ENCODE measurements around the gene ITPKA.
"Not testable (repeated sequence)": the region's sequence is repeated elsewhere in the genome, so short reads cannot be mapped to it uniquely, and the experiment has no call there.

Gene ITPKA

GRCh38 chr15:41466711-41467110, 27.0 kb upstream of the ITPKA start:
- WGBS (ENCODE audit: extremely low coverage, insufficient coverage, low lambda C conversion rate): no CpG with 5 or more reads among the region's 3 CpGs
- no peak for DNase-seq
- H4K8ac ChIP-seq (ENCODE audit: low read depth, low read length): no peak overlapping the region
- H3K23ac ChIP-seq (ENCODE audit: low read length): no peak overlapping the region
- peaks cover 6% of the 10 kb centered on the region for H3K36me3 ChIP-seq (ENCODE audit: control insufficient read depth, insufficient read depth, low read length)
- no peak overlapping the region for H2BK15ac ChIP-seq (replicated peaks; ENCODE audit: low read depth)
- no peak overlapping the region for H3K4me2 ChIP-seq (ENCODE audit: low read length)
- no peak overlapping the region for H3K4ac ChIP-seq (ENCODE audit: low read depth, low read length)
- no peak overlapping the region for H3K9ac ChIP-seq (ENCODE audit: low read length)
- no peaks in the 10 kb centered on the region for H3K4me1 ChIP-seq (ENCODE audit: control insufficient read depth, low read depth, low read length)
- no peak overlapping the region for H3K4me3 ChIP-seq (ENCODE audit: low read length)
- H3K27ac ChIP-seq (ENCODE audit: low read depth, low read length): no peak overlapping the region
- no peaks in the 10 kb centered on the region for H3K79me1 ChIP-seq (ENCODE audit: low read length)
- no peaks in the 10 kb centered on the region for H3K27me3 ChIP-seq (ENCODE audit: insufficient read depth, low read length, poor library complexity)
- no peak overlapping the region for H3K56ac ChIP-seq (ENCODE audit: low read length)
- no peak overlapping the region for H4K5ac ChIP-seq (ENCODE audit: low read length)
- no peak overlapping the region for H3K18ac ChIP-seq (ENCODE audit: low read length)
- no peak overlapping the region for H2AK5ac ChIP-seq (ENCODE audit: low read length)
- H2BK5ac ChIP-seq (ENCODE audit: low read length): no peak overlapping the region
- no peak overlapping the region for H2BK120ac ChIP-seq (ENCODE audit: low read depth, low read length)
- no peaks in the 10 kb centered on the region for H3K79me2 ChIP-seq (ENCODE audit: control insufficient read depth, insufficient read depth, low read length)

- H3K79me1 ChIP-seq (ENCODE audit: low read length); H3K4ac ChIP-seq (ENCODE audit: low read depth, low read length); H3K18ac ChIP-seq (ENCODE audit: low read length); H3K4me2 ChIP-seq (ENCODE audit: low read length); H3K4me1 ChIP-seq (ENCODE audit: control insufficient read depth, low read depth, low read length); H3K27ac ChIP-seq (ENCODE audit: low read depth, low read length); H4K5ac ChIP-seq (ENCODE audit: low read length); H2BK5ac ChIP-seq (ENCODE audit: low read length); H3K4me3 ChIP-seq (ENCODE audit: low read length); H3K27me3 ChIP-seq (ENCODE audit: insufficient read depth, low read length, poor library complexity); H3K79me2 ChIP-seq (ENCODE audit: control insufficient read depth, insufficient read depth, low read length); H3K9ac ChIP-seq (ENCODE audit: low read length); DNase-seq; H2BK120ac ChIP-seq (ENCODE audit: low read depth, low read length); H3K36me3 ChIP-seq (ENCODE audit: control insufficient read depth, insufficient read depth, low read length); H3K56ac ChIP-seq (ENCODE audit: low read length); H2AK5ac ChIP-seq (ENCODE audit: low read length); H3K23ac ChIP-seq (ENCODE audit: low read length); H2BK15ac ChIP-seq (replicated peaks; ENCODE audit: low read depth); H4K8ac ChIP-seq (ENCODE audit: low read depth, low read length): not testable (repeated sequence)
- no CpG with 5 or more reads among the region's 6 CpGs for WGBS (ENCODE audit: extremely low coverage, insufficient coverage, low lambda C conversion rate)
Observed at GRCh38 chr15:41469644-41470043, 24.0 kb upstream of the ITPKA start.

- Histone ChIP-seq H3K23ac (ENCODE audit: low read length) (no peak overlapping the region), H3K27ac (ENCODE audit: low read depth, low read length) (no peak overlapping the region), H3K4me2 (ENCODE audit: low read length) (no peak overlapping the region), H3K56ac (ENCODE audit: low read length) (no peak overlapping the region), H4K8ac (ENCODE audit: low read depth, low read length) (no peak overlapping the region), H3K18ac (ENCODE audit: low read length) (no peak overlapping the region), H3K4ac (ENCODE audit: low read depth, low read length) (no peak overlapping the region), H4K5ac (ENCODE audit: low read length) (no peak overlapping the region), H3K9ac (ENCODE audit: low read length) (no peak overlapping the region), H3K36me3 (ENCODE audit: control insufficient read depth, insufficient read depth, low read length) (peaks cover 15% of the 10 kb centered on the region), H2BK5ac (ENCODE audit: low read length) (no peak overlapping the region), H2BK120ac (ENCODE audit: low read depth, low read length) (no peak overlapping the region), H3K27me3 (ENCODE audit: insufficient read depth, low read length, poor library complexity) (no peaks in the 10 kb centered on the region), H2BK15ac (replicated peaks; ENCODE audit: low read depth) (no peak overlapping the region), H3K79me2 (ENCODE audit: control insufficient read depth, insufficient read depth, low read length) (no peaks in the 10 kb centered on the region), H3K4me3 (ENCODE audit: low read length) (no peak overlapping the region), H2AK5ac (ENCODE audit: low read length) (no peak overlapping the region), H3K4me1 (ENCODE audit: control insufficient read depth, low read depth, low read length) (no peaks in the 10 kb centered on the region), H3K79me1 (ENCODE audit: low read length) (no peaks in the 10 kb centered on the region)
- no CpG with 5 or more reads among the region's 11 CpGs for WGBS (ENCODE audit: extremely low coverage, insufficient coverage, low lambda C conversion rate)
- no peak for DNase-seq
Observed at GRCh38 chr15:41473418-41473817, 20.3 kb upstream of the ITPKA start.

- no peaks in the 10 kb centered on the region for H3K4me1 ChIP-seq (ENCODE audit: control insufficient read depth, low read depth, low read length)
- no peak overlapping the region for H3K27ac ChIP-seq (ENCODE audit: low read depth, low read length)
- H3K4me3 ChIP-seq (ENCODE audit: low read length): no peak overlapping the region
- H2AK5ac ChIP-seq (ENCODE audit: low read length): no peak overlapping the region
- no peak overlapping the region for H3K56ac ChIP-seq (ENCODE audit: low read length)
- no peak overlapping the region for H3K23ac ChIP-seq (ENCODE audit: low read length)
- no peak overlapping the region for H4K5ac ChIP-seq (ENCODE audit: low read length)
- no peak overlapping the region for H3K18ac ChIP-seq (ENCODE audit: low read length)
- no peak overlapping the region for H2BK15ac ChIP-seq (replicated peaks; ENCODE audit: low read depth)
- WGBS (ENCODE audit: extremely low coverage, insufficient coverage, low lambda C conversion rate): no CpG with 5 or more reads among the region's 8 CpGs
- no peak overlapping the region for H2BK5ac ChIP-seq (ENCODE audit: low read length)
- no peaks in the 10 kb centered on the region for H3K79me1 ChIP-seq (ENCODE audit: low read length)
- no peak overlapping the region for H3K4ac ChIP-seq (ENCODE audit: low read depth, low read length)
- DNase-seq: no peak
- H3K9ac ChIP-seq (ENCODE audit: low read length): no peak overlapping the region
- H2BK120ac ChIP-seq (ENCODE audit: low read depth, low read length): no peak overlapping the region
- peaks cover 20% of the 10 kb centered on the region for H3K36me3 ChIP-seq (ENCODE audit: control insufficient read depth, insufficient read depth, low read length)
- no peaks in the 10 kb centered on the region for H3K27me3 ChIP-seq (ENCODE audit: insufficient read depth, low read length, poor library complexity)
- no peak overlapping the region for H3K4me2 ChIP-seq (ENCODE audit: low read length)
- no peaks in the 10 kb centered on the region for H3K79me2 ChIP-seq (ENCODE audit: control insufficient read depth, insufficient read depth, low read length)
- no peak overlapping the region for H4K8ac ChIP-seq (ENCODE audit: low read depth, low read length)
Observed at GRCh38 chr15:41474436-41474835, 19.2 kb upstream of the ITPKA start.

GRCh38 chr15:41474941-41475340, 18.7 kb upstream of the ITPKA start:
- Histone ChIP-seq H3K27me3 (ENCODE audit: insufficient read depth, low read length, poor library complexity) (no peaks in the 10 kb centered on the region), H2BK5ac (ENCODE audit: low read length) (no peak overlapping the region), H3K18ac (ENCODE audit: low read length) (no peak overlapping the region), H3K79me2 (ENCODE audit: control insufficient read depth, insufficient read depth, low read length) (no peaks in the 10 kb centered on the region), H3K56ac (ENCODE audit: low read length) (no peak overlapping the region), H4K5ac (ENCODE audit: low read length) (no peak overlapping the region), H3K4me3 (ENCODE audit: low read length) (no peak overlapping the region), H4K8ac (ENCODE audit: low read depth, low read length) (no peak overlapping the region), H3K4ac (ENCODE audit: low read depth, low read length) (no peak overlapping the region), H3K79me1 (ENCODE audit: low read length) (no peaks in the 10 kb centered on the region), H2BK15ac (replicated peaks; ENCODE audit: low read depth) (no peak overlapping the region), H2AK5ac (ENCODE audit: low read length) (no peak overlapping the region), H3K4me2 (ENCODE audit: low read length) (no peak overlapping the region), H3K27ac (ENCODE audit: low read depth, low read length) (no peak overlapping the region), H3K36me3 (ENCODE audit: control insufficient read depth, insufficient read depth, low read length) (peaks cover 20% of the 10 kb centered on the region), H3K23ac (ENCODE audit: low read length) (no peak overlapping the region), H3K4me1 (ENCODE audit: control insufficient read depth, low read depth, low read length) (no peaks in the 10 kb centered on the region), H2BK120ac (ENCODE audit: low read depth, low read length) (no peak overlapping the region), H3K9ac (ENCODE audit: low read length) (no peak overlapping the region)
- no peak for DNase-seq
- WGBS (ENCODE audit: extremely low coverage, insufficient coverage, low lambda C conversion rate): no CpG with 5 or more reads among the region's 2 CpGs

GRCh38 chr15:41476416-41477048, 17.1 kb upstream of the ITPKA start:
- H3K36me3 ChIP-seq (ENCODE audit: control insufficient read depth, insufficient read depth, low read length): peaks cover 24% of the 10 kb centered on the region
- no peaks in the 10 kb centered on the region for H3K79me1 ChIP-seq (ENCODE audit: low read length)
- H2BK5ac ChIP-seq (ENCODE audit: low read length): no peak overlapping the region
- no peak overlapping the region for H3K27ac ChIP-seq (ENCODE audit: low read depth, low read length)
- H3K79me2 ChIP-seq (ENCODE audit: control insufficient read depth, insufficient read depth, low read length): no peaks in the 10 kb centered on the region
- H3K18ac ChIP-seq (ENCODE audit: low read length): no peak overlapping the region
- no peak overlapping the region for H3K4me3 ChIP-seq (ENCODE audit: low read length)
- H3K4me2 ChIP-seq (ENCODE audit: low read length): no peak overlapping the region
- H2AK5ac ChIP-seq (ENCODE audit: low read length): no peak overlapping the region
- no peak overlapping the region for H3K9ac ChIP-seq (ENCODE audit: low read length)
- no peaks in the 10 kb centered on the region for H3K27me3 ChIP-seq (ENCODE audit: insufficient read depth, low read length, poor library complexity)
- H3K56ac ChIP-seq (ENCODE audit: low read length): no peak overlapping the region
- no peak overlapping the region for H3K23ac ChIP-seq (ENCODE audit: low read length)
- H3K4me1 ChIP-seq (ENCODE audit: control insufficient read depth, low read depth, low read length): no peaks in the 10 kb centered on the region
- no peak overlapping the region for H4K8ac ChIP-seq (ENCODE audit: low read depth, low read length)
- DNase-seq: no peak
- no CpG with 5 or more reads among the region's 5 CpGs for WGBS (ENCODE audit: extremely low coverage, insufficient coverage, low lambda C conversion rate)
- H2BK120ac ChIP-seq (ENCODE audit: low read depth, low read length): no peak overlapping the region
- no peak overlapping the region for H2BK15ac ChIP-seq (replicated peaks; ENCODE audit: low read depth)
- no peak overlapping the region for H4K5ac ChIP-seq (ENCODE audit: low read length)
- H3K4ac ChIP-seq (ENCODE audit: low read depth, low read length): no peak overlapping the region
